Activated CD8-positive, alpha-beta memory T cell treated with anti-CD3 and anti-CD28 coated beads, Interleukin-2, amount 10 ng/mL, durations not matched to agents 7 days and 5 days (primary cell): Measurements from ENCODE around the gene ZNF385B. TPM values are rescaled to one million over a fixed set of nuclear protein-coding genes. Genes with fewer than 3 reads are reported as not detected.

Experiments used
- ATAC-seq: fragments of 150-1000 bp; cut with Tn5 transposase; one replicate; pipeline ENCODE4 v1.10.0; 2021; ENCODE audit warnings: moderate library complexity
- CTCF ChIA-PET: fragments of 350-600 bp; sonication (Branson Sonifier 250); formaldehyde crosslinking; loops from one replicate; lab custom pipeline; 2021; ENCODE audit warnings: antibody characterized with exemption; lab: Charles Lee
- DNase-seq: peaks from one replicate; pipeline ENCODE4 v3.0.0-alpha.2; 2020
- H3K27ac Mint-ChIP-seq: one replicate; pipeline ENCODE4 v1.8.0; 2021; ENCODE audit warnings: mild to moderate bottlenecking, mixed read lengths
- H3K27me3 Mint-ChIP-seq: one replicate; pipeline ENCODE4 v1.8.0; 2021; ENCODE audit warnings: mixed read lengths
- H3K36me3 Mint-ChIP-seq: one replicate; pipeline ENCODE4 v1.8.0; 2021; ENCODE audit warnings: mild to moderate bottlenecking, mixed read lengths
- H3K4me1 Mint-ChIP-seq: one replicate; pipeline ENCODE4 v1.8.0; 2021; ENCODE audit warnings: mixed read lengths
- H3K4me3 Mint-ChIP-seq: one replicate; pipeline ENCODE4 v1.8.0; 2021; ENCODE audit warnings: mild to moderate bottlenecking, moderate library complexity, mixed read lengths
- H3K9me3 Mint-ChIP-seq: one replicate; pipeline ENCODE4 v1.8.0; 2022; ENCODE audit warnings: low read depth, mixed read lengths
- total RNA-seq, 2 experiments: library from RNA; stranded (reverse); gene quantifications; one replicate each; pipeline ENCODE4 v1.2.3, GENCODE V29; 2021

Gene ZNF385B
- total RNA-seq, 2 experiments from 2014 or later, result not detected

DNA sequence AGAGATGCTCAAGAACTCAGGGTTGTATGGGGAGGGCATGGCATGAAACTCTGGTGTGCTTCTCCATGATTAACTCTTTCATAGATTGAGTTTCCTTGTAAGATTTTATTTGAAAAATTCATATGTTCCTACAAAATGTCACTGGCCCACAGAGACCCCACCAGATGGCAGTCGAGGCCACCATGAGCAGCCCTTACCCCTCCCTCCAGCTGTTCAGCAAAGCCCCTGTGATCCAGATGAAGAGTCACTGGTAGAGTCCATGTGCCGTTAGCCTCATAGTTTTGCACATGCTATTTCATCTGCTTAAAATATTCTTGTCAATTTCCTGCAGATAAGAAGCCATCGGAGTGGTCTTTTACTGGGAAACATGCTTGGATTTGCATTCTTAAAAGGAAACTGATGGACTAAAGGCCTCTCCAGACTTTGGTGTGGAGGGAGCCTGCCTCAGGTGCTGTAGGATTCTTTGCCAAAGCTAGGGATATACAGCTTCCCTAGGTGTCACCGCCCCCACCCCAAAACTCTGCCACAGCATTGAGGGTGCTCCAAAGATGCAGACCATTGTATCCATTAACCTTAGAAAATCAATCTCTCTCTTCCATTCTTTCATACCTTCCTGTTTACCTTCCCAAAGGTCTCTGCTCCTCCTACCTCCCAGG, 18.8 kb downstream of the ZNF385B start:
- H3K4me3 Mint-ChIP-seq, result no peak overlapping the region
- DNase-seq, result no peak
- H3K36me3 Mint-ChIP-seq, result no peaks in the 10 kb centered on the region
- peaks cover 13% of the 10 kb centered on the region for H3K27me3 Mint-ChIP-seq
- H3K4me1 Mint-ChIP-seq, result no peaks in the 10 kb centered on the region
- no peaks in the 10 kb centered on the region for H3K9me3 Mint-ChIP-seq
- ATAC-seq, result no peak
- CTCF ChIA-PET, result no interaction called here
- no peak overlapping the region for H3K27ac Mint-ChIP-seq

DNA sequence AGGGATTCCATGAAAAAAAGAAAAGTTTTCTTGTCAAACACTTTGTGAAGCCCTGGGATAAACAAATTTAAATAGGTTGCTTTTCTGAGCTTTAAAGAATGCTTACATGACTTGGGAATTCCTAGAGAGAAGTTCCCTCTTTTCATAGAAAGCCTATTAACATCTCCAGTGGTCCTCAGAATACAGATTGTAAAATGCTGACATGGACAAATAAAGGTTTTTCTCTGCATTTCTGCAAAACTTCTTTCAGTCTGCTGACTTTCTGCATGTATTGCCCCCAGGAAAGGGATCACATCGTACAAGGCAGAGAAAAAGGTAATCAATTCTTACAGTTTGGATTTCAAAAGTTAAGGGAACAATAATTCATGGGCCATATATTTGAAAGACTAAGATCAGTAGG, 20.6 kb downstream of the ZNF385B start:
- no peak for ATAC-seq
- Mint-ChIP-seq H3K36me3 (no peaks in the 10 kb centered on the region), H3K9me3 (no peaks in the 10 kb centered on the region), H3K4me3 (no peak overlapping the region), H3K4me1 (no peaks in the 10 kb centered on the region), H3K27ac (no peak overlapping the region), H3K27me3 (peaks cover 9% of the 10 kb centered on the region)
- DNase-seq, result no peak
- CTCF ChIA-PET, result no interaction called here

- no peak overlapping the region for H3K4me3 Mint-ChIP-seq
- ATAC-seq (no peak), DNase-seq (no peak)
- H3K27me3 Mint-ChIP-seq, result peaks cover 4% of the 10 kb centered on the region
- H3K9me3 Mint-ChIP-seq, result no peaks in the 10 kb centered on the region
- CTCF ChIA-PET, result interaction anchor here (0.6 to 1.6 kb wide), 2 partner anchors 14 to 489 kb away, joined by 3 to 4 read pairs; no protein-coding TSS in a partner anchor
- no peaks in the 10 kb centered on the region for H3K36me3 Mint-ChIP-seq
- no peak overlapping the region for H3K27ac Mint-ChIP-seq
- H3K4me1 Mint-ChIP-seq, result no peaks in the 10 kb centered on the region
Observed at GRCh38 chr2:179837408-179837807, 24.0 kb downstream of the ZNF385B start.

DNA sequence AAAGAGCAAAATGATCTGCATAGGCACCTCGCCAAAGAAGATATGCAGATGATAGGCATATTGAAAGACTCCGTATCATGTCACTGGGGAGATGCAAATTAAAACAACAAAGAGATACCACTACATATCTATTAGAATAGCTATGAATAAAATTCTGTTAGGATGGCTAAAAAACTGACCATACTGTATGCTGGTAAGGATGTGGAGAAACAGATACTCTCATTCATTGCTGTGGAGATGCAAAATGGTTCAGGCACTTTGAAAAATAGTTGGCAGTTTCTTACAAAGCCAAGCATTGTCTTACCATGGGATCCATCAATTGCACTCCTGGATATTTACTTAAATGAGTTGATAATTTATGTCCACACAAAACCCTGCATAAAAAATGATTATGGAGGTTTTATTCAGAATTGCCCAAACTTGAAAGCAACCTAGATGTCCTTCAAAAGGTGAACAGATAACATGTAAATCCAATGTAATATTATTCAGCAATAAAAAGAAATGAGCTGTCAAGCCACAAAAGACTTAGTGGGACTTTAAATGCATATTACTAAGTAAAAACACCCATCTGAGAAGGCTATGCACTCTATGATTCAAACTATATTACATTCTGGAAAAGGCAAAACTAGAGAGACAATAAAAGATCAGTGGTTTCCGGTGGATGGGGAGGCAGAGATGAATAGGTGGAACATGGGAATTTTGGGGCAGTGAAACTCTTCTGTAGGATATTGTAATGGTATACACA, 31.2 kb downstream of the ZNF385B start:
- Mint-ChIP-seq H3K4me1 (no peaks in the 10 kb centered on the region), H3K4me3 (no peak overlapping the region), H3K27ac (no peak overlapping the region), H3K36me3 (no peaks in the 10 kb centered on the region), H3K27me3 (peaks cover 6% of the 10 kb centered on the region), H3K9me3 (no peaks in the 10 kb centered on the region)
- no peak for DNase-seq
- ATAC-seq, result no peak
- CTCF ChIA-PET, result no interaction called here

DNA sequence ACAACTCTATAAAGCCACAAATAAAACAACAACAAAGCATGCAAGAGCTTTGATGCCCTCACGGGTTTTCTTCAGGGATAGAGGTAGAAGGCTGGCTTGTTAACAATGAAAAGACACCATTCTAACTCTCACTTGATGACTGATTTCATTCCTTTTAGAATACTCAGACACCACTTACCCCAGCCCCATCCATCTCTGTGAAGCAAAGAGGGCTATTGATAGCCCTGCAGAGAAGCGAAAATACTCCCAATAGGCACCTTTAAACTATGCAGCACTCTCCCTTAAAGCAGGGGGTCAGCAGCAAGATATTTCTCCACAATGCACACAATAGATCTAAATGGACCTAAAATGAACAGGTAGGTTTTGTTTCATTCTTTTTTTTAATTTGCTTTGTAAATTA, 35.1 kb downstream of the ZNF385B start:
- no peaks in the 10 kb centered on the region for H3K36me3 Mint-ChIP-seq
- H3K27me3 Mint-ChIP-seq, result peaks cover 8% of the 10 kb centered on the region
- no peak for ATAC-seq
- no peak for DNase-seq
- H3K9me3 Mint-ChIP-seq, result no peaks in the 10 kb centered on the region
- H3K4me3 Mint-ChIP-seq, result no peak overlapping the region
- H3K4me1 Mint-ChIP-seq, result no peaks in the 10 kb centered on the region
- CTCF ChIA-PET, result no interaction called here
- H3K27ac Mint-ChIP-seq, result no peak overlapping the region

- peaks cover 8% of the 10 kb centered on the region for H3K27me3 Mint-ChIP-seq
- no peak overlapping the region for H3K27ac Mint-ChIP-seq
- no peaks in the 10 kb centered on the region for H3K9me3 Mint-ChIP-seq
- CTCF ChIA-PET, result no interaction called here
- no peaks in the 10 kb centered on the region for H3K4me1 Mint-ChIP-seq
- no peaks in the 10 kb centered on the region for H3K36me3 Mint-ChIP-seq
- DNase-seq (no peak), ATAC-seq (no peak)
- no peak overlapping the region for H3K4me3 Mint-ChIP-seq
Observed at GRCh38 chr2:179825494-179825893, 35.9 kb downstream of the ZNF385B start.

DNA sequence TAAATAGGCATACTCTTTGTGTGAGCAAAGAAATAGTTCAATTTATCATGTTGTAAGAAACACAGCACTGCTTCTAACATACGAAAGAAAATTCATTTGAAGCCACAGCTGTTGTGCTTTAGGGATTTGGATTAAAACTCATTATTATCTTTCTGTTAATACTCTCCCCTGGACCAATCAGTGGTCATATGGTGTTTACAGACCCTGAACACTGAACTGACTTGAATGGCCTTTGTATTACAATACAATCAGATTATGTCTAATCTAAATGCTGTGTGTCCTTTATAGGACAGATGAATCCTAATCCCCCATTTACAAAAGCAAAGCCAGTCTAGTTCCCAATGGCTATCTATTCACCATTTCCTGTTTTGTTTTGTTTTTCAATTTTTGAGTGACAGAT, 36.5 kb downstream of the ZNF385B start:
- no peak overlapping the region for H3K4me3 Mint-ChIP-seq
- no peaks in the 10 kb centered on the region for H3K9me3 Mint-ChIP-seq
- ATAC-seq (no peak), DNase-seq (no peak)
- no peak overlapping the region for H3K27ac Mint-ChIP-seq
- CTCF ChIA-PET, result no interaction called here
- peaks cover 8% of the 10 kb centered on the region for H3K27me3 Mint-ChIP-seq
- H3K4me1 Mint-ChIP-seq, result no peaks in the 10 kb centered on the region
- no peaks in the 10 kb centered on the region for H3K36me3 Mint-ChIP-seq

GRCh38 chr2:179822540-179822939, 38.9 kb downstream of the ZNF385B start:
- Mint-ChIP-seq H3K27ac (no peak overlapping the region), H3K4me1 (no peaks in the 10 kb centered on the region), H3K4me3 (no peak overlapping the region), H3K36me3 (no peaks in the 10 kb centered on the region), H3K9me3 (no peaks in the 10 kb centered on the region), H3K27me3 (peaks cover 8% of the 10 kb centered on the region)
- DNase-seq, result no peak
- ATAC-seq, result no peak
- CTCF ChIA-PET, result no interaction called here

GRCh38 chr2:179818546-179818945, 42.9 kb downstream of the ZNF385B start:
- Mint-ChIP-seq H3K27ac (no peak overlapping the region), H3K36me3 (no peaks in the 10 kb centered on the region), H3K4me1 (no peaks in the 10 kb centered on the region), H3K4me3 (no peak overlapping the region), H3K27me3 (peaks cover under 1% of the 10 kb centered on the region), H3K9me3 (no peaks in the 10 kb centered on the region)
- DNase-seq (no peak), ATAC-seq (no peak)
- CTCF ChIA-PET, result no interaction called here

DNA sequence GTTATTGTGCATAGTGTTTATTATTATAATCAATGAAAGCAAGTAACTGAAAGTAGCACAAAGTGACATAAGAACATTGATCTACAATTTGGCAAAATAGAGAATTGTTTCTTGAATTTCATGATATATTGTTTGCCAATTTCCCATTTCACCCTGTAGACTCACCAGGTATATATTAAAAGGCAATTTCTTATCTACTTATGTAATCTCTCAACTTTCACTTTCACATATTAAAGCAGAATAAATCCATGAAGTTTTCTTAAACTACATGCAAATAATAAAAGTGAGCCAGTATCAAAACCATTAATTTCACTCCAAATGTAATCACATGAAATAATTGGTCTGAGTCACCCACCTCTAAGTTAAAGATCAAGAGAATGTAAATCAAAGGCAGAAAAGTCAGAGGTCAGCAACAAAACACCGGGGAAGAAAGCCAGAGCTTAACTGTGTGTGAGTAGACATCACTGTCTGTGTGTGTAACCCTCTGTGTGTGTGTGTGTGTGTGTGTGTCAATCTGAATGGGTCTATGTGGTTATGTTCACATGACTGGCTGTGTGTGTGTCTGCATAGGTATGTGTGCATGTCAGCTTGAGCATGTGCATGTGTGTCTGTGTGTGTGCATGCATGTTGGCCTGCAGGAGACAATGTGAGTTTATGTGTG, 44.1 kb downstream of the ZNF385B start:
- ATAC-seq, result no peak
- H3K4me3 Mint-ChIP-seq, result no peak overlapping the region
- DNase-seq, result no peak
- CTCF ChIA-PET, result no interaction called here
- H3K27me3 Mint-ChIP-seq, result no peaks in the 10 kb centered on the region
- H3K36me3 Mint-ChIP-seq, result no peaks in the 10 kb centered on the region
- no peak overlapping the region for H3K27ac Mint-ChIP-seq
- no peaks in the 10 kb centered on the region for H3K4me1 Mint-ChIP-seq
- no peaks in the 10 kb centered on the region for H3K9me3 Mint-ChIP-seq

DNA sequence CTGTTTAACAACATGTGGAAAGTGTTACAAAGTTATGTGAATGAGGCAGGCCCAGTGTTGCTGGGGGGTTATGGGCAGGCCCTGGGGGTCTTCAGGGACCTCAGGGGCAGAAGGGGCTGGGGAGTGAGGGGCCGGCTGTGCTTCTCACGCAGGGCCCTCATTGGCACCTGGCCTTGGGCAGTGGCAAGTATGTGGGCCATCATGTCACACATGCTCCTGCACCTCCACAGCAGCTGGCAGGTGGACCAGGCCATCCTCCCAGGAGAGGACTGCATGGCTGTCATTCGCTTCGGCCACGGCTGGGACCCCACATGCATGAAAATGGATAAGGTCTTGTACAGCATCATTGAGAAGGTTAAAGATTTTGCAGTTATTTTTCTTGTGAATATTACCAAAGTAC, 47.4 kb downstream of the ZNF385B start:
- Mint-ChIP-seq H3K36me3 (no peaks in the 10 kb centered on the region), H3K27me3 (no peaks in the 10 kb centered on the region), H3K9me3 (no peaks in the 10 kb centered on the region), H3K27ac (no peak overlapping the region), H3K4me1 (no peaks in the 10 kb centered on the region), H3K4me3 (no peak overlapping the region)
- ATAC-seq (no peak), DNase-seq (no peak)
- CTCF ChIA-PET, result no interaction called here

DNA sequence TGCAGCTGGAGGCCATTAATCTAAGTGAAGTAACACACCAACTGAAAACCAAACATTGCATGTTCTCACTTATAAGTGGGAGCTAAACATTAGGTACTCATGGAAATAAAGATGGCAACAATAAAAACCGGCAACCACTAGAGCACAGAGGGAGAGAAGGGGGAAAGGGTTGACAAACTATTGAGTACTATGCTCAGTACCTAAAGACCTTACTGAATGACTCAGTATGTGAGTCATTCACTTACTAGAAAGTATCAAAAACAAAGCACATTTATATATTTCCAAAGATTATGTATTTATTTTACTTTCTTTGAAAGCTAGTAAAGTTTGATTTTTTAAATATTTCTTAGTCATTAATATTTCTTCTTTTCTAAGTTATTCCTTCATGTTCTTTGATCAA, 48.9 kb downstream of the ZNF385B start:
- Mint-ChIP-seq H3K4me3 (no peak overlapping the region), H3K9me3 (no peaks in the 10 kb centered on the region), H3K4me1 (no peaks in the 10 kb centered on the region), H3K27ac (no peak overlapping the region), H3K36me3 (no peaks in the 10 kb centered on the region), H3K27me3 (no peaks in the 10 kb centered on the region)
- no peak for ATAC-seq
- DNase-seq, result no peak
- CTCF ChIA-PET, result no interaction called here

GRCh38 chr2:179811042-179811441, 50.4 kb downstream of the ZNF385B start:
- Mint-ChIP-seq H3K4me1 (no peaks in the 10 kb centered on the region), H3K27me3 (no peaks in the 10 kb centered on the region), H3K4me3 (no peak overlapping the region), H3K9me3 (no peaks in the 10 kb centered on the region), H3K27ac (no peak overlapping the region), H3K36me3 (no peaks in the 10 kb centered on the region)
- DNase-seq, result no peak
- CTCF ChIA-PET, result no interaction called here
- ATAC-seq, result no peak

GRCh38 chr2:179809606-179810005, 51.8 kb downstream of the ZNF385B start:
- H3K36me3 Mint-ChIP-seq, result no peaks in the 10 kb centered on the region
- no peaks in the 10 kb centered on the region for H3K27me3 Mint-ChIP-seq
- DNase-seq (no peak), ATAC-seq (no peak)
- no peak overlapping the region for H3K27ac Mint-ChIP-seq
- CTCF ChIA-PET, result no interaction called here
- H3K4me1 Mint-ChIP-seq, result no peaks in the 10 kb centered on the region
- H3K9me3 Mint-ChIP-seq, result no peaks in the 10 kb centered on the region
- no peak overlapping the region for H3K4me3 Mint-ChIP-seq
